ENCODE results near the gene OVCA2.

The OVCA2 gene

DNA sequence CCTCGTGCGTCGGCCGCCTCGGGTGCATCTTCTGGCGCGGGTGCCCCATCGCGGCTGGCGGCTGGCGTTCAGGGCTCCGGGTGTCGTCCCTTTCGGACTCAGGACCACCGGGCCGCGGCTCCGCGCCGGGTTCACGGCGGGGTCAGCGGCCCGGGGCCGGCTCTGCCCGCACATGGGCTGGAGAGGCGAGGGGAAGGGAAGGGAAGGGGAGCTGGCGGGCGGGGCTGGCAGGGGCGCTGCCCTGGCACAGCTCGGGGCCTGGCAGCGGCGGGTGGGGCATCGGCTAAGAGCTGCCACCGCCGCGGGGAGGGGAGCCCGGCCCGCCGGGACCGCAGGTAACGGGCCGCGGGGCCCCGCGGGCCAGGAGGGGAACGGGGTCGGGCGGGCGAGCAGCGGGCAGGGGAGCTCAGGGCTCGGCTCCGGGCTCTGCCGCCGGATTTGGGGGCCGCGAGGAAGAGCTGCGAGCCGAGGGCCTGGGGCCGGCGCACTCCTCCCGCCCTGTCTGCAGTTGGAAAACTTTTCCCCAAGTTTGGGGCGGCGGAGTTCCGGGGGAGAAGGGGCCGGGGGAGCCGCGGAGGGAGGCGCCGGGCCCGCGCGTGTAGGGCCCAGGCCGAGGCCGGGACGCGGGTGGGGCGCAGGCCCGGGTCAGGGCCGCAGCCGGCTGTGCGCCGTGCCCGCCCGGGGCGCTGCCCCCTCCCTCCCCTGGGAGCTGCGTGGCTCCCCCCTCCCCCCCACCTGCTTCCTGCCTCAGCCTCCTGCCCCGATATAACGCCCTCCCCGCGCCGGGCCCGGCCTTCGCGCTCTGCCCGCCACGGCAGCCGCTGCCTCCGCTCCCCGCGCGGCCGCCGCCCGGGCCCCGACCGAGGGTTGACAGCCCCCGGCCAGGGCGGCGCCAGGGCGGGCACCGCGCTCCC is 13.7 kb downstream of the OVCA2 start:
- no peak for DNase-seq

GRCh38 chr17:2056206-2057174 is 14.7 kb downstream of the OVCA2 start:
- no peak for DNase-seq

GRCh38 chr17:2057175-2057759 is 15.4 kb downstream of the OVCA2 start:
- DNase-seq = no peak

GRCh38 chr17:2057760-2058585 is 16.2 kb downstream of the OVCA2 start:
- no peak for DNase-seq

DNA sequence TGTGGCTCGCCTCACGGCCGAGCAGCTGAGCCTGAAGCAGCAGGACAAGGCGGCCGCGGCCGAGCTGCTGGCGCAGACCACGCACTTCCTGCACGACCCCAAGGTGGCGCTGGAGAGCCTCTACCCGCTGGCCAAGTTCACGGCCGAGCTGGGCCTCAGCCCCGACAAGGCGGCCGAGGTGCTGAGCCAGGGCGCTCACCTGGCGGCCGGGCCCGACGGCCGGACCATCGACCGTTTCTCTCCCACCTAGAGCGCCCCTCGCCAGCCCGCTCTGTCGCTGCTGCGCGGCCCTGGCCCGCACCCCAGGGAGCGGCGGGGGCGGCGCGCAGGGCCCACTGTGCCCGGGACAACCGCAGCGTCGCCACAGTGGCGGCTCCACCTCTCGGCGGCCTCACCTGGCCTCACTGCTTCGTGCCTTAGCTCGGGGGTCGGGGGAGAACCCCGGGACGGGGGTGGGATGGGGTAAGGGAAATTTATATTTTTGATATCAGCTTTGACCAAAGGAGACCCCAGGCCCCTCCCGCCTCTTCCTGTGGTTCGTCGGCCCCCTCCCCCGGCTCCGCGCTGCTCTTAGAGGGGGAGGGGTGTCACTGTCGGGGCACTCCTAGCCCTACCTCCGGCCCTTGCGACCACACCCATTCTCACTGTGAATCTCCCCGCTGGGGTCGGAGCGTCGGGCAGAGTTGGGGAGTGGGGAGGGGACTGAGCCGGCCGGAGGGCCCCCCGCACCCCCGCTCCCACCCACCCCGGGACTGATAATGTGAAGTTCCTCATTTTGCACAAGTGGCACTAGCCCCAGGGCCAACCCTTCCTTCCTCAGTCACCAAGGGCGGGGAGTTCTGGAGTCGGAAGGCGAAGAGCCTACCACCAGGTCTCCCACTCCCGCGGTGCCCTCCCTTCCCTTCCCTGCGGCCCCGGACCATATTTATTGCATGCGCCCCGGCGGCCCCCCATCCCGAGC is 17.0 kb downstream of the OVCA2 start:
- peak; percentile 68 for DNase-seq

DNA sequence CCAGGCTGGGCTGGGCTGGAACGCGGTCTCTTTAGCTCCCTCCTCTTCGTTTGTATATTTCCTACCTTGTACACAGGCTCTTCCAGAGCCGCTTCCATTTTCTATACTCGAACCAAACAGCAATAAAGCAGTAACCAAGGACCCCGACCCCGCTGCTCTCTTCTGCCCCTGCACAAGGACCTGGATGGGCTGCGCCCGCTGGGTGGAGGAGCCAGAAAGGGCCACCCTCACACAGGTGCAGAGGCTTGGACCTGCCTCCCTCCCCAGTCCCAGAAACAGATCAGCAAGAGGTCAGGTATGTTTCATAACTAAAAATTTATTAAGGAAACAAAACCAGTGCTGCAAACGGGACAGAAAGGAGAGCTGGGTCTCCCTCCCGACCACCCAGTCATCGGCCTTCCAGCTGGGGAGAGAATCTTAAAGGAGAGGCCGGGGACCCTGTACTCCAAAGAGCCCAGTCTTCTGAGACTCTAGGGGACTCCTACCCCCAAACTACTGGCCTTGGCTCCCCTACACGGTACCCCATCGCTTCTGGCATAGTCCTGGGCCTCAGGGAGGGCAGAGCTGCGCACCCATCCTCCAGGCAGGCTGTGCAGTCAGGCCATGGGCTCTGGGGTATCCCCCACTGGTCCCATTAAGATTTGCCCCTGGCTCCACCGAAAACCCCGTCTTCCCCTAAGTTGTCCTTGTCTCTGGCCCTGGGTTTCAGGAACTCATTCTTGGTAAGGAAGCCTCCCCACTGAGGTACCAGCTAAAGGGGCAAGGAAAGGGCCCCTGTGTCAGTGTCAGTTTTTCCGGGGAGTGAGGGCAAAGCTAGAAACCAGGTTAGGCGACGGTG is 17.9 kb downstream of the OVCA2 start:
- no peak for DNase-seq

GRCh38 chr17:2060385-2060658 is 18.5 kb downstream of the OVCA2 start:
- DNase-seq = no peak

DNA sequence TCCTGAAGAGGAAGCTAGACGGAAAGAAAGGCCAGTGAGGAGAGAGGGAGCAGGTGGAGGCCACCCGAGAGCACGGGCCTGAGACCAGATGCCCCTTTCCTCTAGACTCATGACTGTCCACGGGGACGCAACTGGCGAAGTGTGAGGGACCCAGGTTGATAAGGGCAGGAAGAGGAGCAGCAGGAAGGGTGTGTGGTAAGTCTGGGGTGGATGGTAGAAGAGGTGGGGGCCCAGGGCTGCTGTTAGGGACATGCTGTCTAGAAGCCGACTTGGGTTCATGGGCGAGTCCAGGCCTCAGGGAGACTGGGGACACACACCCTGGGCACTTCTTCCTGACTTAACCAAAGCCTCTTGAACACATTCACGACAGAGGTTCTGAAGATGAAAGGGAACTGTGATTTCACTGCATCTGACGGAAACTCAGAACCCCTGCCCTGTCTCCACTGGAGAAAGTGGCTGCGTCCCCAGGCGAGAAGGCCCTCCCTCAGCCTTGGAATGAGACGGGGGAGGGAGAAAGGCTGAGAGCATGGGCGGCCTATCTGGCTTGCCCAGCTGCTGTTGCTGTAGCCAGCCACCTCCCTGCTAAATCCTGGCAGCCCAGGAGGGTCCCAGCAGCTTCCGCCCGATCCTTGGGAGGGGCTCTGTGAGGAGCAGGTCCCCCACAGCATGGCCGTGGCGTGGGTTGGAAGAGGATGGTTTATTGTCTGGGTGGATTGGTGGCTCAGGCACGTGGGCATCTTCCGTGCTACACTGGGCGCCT is 19.0 kb downstream of the OVCA2 start:
- no peak for DNase-seq

- no peak for DNase-seq
These were observed 19.7 kb downstream of the OVCA2 start for GRCh38 chr17:2061441-2061958.

GRCh38 chr17:2062571-2063183 is 20.9 kb downstream of the OVCA2 start:
- DNase-seq = no peak

- no peak for DNase-seq
These were observed 21.7 kb downstream of the OVCA2 start for GRCh38 chr17:2063261-2064146.

- DNase-seq = no peak
These were observed 22.3 kb downstream of the OVCA2 start for GRCh38 chr17:2064147-2064489.

DNA sequence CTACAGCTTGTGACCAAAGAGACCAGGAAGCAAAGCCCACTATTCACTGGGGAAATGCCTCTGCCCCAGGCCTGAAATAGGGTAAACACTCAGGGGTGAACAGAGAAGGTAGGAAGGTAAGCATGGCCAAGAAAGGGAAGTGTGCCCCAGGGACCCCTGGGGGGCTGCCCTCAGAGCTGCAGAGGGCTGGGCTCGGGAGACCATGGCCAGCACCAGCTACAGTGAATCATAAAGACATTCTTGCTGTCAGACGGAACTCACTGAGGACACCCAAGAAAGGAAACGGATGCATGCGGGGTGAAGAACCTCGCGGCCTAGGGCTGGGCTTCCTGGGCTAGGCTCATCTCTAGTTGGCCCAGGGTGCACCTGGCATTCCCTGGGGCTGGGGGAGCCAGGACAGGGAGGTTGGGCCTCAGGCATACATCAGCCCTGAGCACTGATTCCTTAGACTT is 22.7 kb downstream of the OVCA2 start:
- no peak for DNase-seq

- DNase-seq = no peak
These were observed 23.4 kb downstream of the OVCA2 start for GRCh38 chr17:2064980-2065785.

DNA sequence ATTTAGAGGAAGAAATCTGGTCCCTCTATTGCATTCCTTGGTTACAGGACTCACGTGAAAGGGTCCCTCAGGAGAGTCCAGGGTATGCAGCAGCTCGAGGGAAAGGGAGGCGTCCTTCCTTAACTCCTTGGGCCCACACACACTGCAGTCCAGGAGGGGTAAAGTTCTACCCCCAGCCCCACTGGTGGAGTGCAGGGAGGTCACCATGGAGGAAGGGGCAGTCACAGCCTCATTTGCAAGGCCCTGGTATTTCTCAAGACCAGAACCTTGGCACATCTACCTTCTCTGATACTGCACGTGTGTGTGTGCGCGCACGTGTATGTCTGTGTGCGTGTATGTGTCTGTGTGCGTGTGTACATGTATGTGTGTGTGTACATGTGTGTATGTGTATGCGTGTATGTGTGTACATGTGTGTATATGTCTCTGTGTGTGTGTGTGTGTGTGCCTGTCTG is 24.2 kb downstream of the OVCA2 start:
- no peak for DNase-seq

DNA sequence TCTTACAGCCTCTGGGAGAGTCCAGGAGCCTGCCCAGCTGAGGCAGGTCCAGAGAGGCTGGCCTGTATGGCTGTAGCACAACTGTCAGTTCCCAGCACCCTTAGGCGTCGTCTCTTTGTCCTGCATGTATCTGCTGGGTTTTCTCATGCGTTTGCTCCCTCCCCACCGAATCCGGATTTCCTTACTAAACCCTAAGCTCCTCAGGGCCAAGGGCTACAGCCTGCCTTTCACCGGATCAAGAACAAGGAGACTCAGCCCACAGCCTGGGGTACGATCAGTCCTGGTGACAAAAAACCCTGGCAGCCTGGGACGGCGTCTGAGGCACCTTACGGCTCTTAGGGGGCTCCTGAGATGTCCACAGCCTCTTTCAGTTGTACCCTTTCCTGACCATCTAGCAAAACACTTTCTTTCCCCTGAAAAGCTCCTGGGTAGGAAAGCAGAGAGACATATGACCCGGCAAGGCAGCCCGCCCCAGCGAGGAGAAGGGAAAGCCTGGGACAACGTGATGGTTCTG is 25.3 kb downstream of the OVCA2 start:
- DNase-seq = no peak

- DNase-seq = no peak
These were observed 25.8 kb downstream of the OVCA2 start for GRCh38 chr17:2067608-2068024.
